Measurements from ENCODE around the gene DRAXIN.

DRAXIN gene, protein sequence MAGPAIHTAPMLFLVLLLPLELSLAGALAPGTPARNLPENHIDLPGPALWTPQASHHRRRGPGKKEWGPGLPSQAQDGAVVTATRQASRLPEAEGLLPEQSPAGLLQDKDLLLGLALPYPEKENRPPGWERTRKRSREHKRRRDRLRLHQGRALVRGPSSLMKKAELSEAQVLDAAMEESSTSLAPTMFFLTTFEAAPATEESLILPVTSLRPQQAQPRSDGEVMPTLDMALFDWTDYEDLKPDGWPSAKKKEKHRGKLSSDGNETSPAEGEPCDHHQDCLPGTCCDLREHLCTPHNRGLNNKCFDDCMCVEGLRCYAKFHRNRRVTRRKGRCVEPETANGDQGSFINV

DNA sequence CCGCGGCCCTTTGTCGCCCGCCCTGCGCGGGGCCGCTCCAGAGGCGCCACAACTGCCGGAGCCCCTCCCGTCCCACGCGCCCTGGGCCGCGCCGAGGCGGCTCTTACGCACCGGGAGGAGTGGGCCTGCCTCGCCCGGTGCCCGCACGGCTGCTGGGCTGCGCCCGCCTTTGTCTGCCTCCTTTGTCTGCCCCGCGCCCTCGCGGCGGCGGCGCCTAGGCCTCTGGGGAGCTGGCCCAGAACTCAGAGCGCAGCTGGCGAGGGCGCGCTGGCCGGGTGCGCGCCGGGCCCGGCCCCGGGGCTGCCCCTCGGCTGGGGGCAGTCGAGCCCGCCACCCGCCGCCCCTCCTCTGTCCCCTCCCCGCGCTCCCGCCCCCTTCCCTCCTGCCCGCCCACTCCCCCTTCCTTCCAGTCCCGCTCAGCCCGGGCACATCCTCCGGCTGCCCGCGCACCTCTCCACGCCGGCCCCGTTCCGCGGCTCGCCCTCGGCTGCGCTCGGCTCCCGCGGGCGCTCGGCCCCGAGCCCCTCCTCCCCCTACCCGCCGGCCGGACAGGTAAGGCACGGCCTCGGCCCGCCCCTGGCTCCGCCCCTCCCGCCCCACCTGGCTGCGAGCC is at the start of gene DRAXIN:
TSS of gene DRAXIN (plus strand) at position 409 of the 613 bp plus-strand sequence. CDS start 14,549 bp downstream, outside the sequence.
- no peak for DNase-seq

DNA sequence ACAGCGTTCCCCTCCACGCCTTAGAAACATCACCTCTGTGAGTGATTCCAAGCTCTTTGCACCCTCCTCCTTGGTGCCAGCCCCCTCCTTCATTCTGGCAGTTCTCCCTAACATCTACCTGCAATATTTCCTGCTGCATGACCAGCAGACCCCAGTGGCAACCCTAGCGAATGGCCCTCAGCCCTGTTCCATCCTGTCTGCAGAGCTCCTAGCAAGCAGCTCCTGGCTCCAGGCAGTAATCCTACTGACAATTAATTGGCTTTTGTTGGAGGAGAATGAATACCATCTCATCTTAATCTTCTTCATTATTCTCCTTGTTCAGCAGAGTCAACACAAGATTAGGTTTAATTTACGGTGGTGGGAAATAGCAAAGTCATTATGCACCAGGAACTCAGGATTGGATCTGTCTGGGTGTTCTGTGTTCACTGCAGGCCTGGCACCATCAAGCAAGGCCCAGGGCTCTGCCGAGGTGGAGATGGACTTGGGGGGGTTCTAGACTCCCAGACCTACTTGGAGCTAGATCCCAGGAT is 49.7 kb upstream of the DRAXIN start:
- no peak for DNase-seq

DNA sequence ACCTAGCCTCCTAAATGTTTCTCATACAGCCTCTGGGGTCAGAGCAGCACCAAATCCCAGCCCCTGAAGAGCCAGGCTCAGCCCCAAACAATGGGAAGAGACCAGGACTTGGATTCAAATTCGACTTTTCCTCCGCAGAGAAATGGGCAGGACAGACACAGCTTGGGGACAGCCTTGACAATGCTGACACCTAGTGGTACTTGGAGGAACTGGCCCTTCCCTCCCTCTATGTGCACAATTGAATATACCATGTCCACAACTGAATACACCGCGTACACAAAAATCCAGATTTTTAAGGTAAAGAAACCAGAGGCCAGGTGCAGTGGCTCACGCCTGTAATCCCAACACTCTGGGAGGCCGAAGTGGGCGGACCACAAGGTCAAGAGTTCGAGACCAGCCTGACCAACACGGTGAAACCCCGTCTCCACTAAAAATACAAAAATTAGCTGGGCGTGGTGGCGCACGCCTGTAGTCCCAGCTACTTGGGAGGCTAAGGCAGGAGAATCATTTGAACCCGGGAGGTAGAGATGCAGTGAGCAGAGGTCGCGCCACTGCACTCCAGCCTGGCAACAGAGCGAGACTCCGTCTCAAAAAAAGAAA is 49.0 kb upstream of the DRAXIN start:
- peak; percentile 78 for DNase-seq

DNA sequence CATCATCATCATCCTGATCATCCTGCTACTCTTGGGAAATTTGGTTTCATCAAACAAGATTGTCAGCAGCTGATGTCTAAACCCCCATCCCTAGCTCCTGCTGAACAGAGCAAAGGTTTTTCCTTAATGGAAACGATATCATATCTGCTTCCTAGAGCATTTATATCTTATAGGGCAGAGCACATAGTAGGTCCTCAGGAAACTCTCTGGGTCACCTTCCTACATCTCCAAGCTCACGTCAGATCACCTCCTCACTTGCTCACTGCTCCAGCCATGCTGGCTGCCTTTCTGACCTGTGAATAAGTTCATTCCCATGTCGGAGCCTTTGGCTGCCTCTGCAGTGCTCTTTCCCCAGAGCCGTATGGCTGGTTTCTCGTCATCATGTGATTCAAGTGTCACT is 47.7 kb upstream of the DRAXIN start:
- no peak for DNase-seq

DNA sequence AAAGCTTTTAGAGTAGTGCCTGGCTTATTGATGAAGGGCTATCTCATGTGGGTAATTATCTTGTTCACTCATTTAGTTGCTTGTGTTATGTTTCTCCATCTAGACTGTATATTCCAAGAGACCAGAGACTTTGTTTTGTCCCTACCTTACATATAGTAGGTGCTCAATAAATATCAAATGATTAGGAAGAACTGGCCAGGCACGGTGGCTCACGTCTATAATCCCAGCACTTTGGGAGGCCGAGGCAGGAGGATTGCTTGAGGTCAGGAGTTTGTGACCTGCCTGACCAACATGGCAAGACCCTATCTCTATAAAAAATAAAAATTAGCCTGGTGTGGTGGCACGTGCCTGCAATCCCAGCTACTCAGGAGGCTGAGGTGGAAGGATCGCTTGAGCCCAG is 46.2 kb upstream of the DRAXIN start:
- DNase-seq, result no peak

DNA sequence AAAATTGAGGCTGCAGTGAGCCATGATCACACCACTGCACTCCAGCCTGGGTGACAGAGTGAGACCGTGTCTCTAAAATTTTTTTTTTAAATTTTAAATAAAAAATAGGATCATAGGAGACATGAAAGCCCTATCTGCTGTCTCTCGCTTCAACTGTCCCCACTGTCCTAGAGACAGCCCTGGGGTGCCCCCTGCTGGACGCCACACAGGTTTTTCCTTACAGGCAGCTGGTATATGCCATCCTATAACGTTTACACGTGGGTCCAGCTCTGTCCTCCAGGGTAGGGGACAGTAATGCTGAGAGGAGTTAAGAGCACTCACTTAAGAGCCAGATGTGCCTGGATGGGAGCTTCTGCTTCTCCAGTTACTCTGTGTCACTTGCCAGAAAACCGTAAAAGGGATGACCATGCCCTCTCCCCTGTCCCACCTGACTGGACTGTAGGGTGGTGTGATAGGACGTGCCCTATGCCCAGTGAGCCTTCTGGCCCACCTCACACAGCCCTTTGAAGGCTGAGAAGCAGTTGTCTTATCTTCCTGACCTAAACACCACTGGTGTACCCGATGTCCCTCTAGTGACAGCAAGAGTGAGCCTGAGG is 45.7 kb upstream of the DRAXIN start:
- DNase-seq, result peak; percentile 90

DNA sequence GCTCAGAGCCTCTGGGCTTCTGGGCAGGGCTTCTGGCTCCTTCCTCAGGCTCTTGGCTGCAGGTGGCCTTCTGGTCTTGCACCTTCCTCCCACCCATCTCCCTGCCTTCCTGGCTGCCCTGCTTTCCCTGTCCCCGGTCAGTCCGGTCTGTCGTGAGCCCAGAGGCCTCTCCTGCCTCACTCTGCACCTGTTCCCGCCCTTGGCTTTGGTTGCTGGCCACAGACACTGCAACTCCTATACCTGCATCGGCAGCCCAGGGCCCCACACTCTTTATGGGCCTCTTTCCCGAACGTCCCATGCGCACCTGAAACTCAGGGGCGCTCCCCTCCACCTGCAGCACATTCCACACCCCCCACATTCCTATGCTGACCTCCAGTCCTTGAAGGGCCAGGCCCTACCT is 45.2 kb upstream of the DRAXIN start:
- DNase-seq, result no peak

DNA sequence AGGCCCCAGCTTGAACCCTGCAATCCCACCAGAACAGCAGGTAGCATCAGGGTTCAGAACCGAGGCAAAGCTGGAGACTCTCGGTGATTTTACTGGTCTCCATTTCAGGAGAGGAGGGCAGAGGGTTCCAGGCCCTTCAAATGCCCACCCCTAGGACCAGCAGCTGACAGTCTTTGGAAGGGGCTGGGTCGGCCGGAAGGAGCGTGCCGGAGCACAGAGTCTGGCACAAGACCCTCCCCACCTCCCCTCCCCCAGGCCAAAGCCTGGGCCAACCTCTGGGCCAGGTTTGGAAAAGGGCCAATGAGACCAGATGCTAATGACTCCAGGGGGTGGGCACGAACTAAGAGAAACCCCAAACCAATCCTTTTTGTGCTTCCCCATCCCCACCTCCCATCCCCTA is 44.2 kb upstream of the DRAXIN start:
- no peak for DNase-seq

DNA sequence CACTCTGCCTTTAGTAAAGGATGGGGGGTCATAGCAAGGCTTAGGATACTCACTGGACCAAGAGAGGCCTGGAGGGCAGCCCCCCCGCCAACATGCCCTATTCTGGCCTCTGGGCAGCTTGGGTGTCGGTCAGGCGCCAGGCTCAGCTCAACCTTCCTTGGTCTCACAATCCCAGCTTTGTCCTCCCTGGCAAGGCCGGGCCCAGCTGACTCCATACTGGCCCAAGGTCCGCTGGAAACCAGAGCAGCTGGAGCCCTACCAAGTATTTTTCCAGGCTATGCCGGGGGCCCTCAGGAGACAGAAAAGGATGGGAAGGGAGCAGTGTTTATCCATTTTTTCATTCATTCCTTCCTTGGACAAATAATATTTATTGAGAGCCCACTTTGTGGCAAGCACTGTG is 43.5 kb upstream of the DRAXIN start:
- DNase-seq, result no peak

DNA sequence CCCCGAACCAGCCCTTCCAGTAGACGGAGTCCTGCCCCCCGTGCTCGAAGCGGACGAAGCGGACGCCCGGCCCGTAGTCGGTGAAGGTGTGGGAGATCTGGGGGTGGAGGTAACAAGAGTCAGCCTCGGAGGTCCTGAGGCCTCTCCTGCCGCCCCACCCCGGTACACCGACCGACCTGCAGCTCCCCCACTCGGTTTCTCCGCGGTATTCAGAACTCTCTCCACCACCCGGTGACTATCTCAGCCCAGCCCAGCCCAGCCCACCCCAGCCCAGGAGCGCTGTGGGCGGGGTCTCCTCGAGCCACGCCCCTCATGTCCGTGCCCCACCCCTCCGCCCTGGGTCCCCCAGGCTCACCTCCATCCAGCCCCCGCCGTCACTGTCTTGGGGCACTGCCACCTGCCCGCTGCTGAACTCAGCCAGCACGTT is 42.8 kb upstream of the DRAXIN start:
- DNase-seq, result peak; percentile 60

DNA sequence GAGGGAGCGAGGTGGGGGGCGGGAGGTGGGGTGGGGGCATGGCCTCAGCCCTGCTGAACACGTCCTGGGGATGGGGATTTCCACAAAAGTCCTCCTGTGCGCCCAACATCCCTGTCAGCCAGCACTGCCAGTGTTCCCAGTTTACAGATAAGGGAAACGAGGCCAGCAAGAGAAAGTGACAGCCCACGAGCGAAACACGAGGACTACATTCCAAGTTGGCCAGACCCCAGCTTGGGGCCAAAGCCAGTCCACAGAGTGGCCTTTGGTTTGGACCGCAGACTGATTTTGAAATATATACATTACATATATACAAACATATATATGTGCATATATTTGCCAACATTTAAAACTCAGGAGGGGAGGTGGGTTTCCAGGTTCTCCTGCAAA is 42.3 kb upstream of the DRAXIN start:
- no peak for DNase-seq

DNA sequence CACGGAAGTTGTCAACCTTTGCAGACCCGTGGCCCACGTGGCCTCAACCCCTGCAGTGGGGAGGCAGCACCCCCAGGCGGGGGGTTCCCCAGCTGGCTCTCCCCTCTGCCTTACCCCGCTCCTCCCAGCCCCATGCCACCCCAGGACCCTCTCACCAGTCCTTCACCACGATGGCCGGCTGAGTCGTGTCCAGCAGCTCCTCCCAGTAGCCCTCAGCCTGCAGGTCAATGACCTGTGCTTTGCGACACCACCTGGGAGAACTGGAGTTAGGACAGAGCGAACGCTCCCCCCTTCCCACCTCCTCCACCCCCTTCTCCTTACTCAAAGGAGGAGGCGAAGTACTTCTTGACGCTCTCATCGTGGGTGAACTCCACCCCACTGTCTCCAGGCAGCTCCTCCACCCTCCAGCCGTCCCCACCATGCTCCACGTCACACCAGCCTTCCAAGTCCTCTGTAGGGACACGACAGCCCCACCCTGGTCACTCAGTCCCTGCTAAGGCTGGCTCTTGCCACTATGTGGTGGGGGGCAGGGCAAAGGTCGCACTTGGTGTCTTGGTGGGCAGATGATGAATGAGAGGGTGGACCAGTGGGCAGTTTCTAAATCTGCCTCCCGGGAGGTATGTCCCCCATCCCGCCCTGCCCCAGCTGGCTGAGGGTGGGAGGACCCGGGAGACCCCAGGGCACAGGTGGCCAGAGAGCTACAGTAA is 41.7 kb upstream of the DRAXIN start:
- DNase-seq, result no peak

DNA sequence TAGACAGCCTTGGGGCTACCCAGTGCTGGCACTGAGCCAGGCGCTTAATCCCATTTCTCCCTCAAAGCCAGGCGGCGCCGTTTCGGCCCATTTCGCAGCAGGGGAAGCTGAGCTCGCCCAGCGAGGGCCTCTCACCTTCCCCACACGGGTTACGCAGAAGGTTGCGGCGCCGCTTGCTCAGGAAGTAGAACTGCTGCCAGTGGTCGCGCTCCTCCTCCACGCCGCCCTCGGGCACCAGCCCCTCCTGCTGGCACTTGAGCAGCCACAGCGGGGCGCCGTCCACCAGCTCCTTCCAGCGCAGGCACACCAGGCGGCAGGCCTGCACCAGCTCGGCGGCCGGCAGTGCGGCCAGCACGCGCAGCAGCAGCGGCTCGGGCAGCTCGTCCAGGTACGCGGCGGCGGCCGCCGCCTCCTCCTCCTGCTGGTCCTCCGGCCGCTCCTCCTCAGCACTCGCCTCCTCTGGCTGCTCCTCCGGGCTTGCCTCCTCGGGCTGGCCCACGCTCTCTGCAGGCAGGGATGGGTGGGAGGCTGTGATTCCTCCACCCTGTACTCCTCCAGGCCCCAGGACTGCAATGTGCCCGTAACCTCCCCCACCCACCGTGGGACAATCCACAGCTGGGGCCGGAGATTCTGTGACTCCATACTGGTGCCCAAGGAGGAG is 41.0 kb upstream of the DRAXIN start:
- peak; percentile 88 for DNase-seq

DNA sequence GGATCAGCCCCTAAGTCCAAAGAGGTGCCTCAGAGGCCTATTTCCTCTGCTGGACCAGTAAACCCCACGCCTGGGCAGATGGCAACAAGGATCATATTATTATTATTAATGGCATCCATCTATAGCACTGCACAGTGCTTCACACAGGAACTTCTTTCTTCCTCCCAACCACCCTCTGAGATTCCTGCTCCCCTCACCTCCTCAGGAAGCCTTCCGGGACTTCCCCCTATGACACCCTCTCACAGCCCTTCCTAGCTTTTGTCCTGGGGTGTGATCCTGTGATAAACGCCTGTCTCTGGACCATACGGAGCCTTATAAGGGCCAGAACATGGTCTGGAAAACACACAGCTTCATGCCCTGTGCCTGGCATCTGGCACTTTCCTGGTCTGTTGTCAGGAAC is 40.5 kb upstream of the DRAXIN start:
- no peak for DNase-seq

DNA sequence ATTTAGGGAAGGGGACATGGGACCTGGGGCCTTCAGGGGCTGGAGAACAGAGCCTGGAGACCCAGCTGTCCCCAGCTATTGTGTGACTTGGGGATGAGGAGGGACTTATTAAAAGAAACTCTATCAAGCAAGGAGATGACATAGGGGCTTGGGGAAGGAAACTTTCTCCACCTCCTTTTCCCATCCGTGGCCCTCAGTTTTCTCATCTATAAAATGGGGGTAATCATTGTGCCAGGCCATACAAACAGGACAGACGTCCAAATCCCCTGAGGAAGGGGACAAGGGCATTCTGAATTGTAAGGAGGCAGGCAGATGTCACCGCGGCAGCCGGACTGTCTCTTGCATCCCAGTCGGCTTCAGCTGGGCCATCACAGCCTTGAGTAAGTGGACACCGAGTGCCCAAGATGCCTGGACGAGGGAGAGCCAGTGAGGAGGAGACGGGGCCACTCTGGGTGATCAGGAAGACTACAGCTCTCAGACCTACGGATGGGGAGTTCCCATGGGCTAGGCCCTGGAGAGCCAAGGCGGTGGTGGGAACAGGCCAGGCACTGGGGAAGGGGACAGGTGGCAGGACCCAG is 39.2 kb upstream of the DRAXIN start:
- DNase-seq, result no peak

DNA sequence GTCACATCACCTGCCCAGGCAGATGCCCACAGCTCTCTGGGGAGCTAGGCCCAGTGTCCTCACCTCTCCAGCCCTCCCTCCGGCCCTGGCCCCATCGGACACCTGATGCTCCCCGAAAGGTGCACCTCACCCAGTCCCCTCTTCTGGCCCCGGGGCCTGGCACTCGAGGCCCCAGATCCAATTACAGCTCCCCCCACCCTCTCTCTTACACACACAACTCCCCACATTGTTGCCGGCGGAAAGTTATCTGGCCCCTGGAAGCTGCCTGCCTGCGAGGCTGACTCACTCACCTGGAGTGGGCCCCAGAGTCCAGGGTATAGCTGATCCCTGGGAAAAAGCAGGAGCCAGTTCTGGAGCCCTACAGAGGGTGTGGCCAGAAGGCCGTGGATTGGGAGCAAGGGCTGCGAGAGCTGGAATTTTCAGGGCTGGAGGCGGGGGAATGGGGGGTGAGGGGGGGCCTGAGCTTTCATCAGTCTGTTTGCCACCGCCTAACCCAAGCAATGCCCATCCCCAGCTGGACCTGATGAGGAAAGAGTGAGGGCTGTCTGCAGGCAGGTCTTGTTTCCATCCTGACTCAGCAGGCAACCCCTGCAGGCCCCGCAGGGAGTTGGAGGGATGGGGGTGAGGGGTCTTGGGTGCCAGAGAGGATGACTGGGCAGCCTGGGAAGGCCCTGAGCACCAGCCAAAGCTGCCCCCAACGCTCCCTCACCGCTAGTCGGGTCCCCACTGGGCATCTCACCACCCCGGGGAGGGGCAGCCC is 38.2 kb upstream of the DRAXIN start:
- no peak for DNase-seq

DNA sequence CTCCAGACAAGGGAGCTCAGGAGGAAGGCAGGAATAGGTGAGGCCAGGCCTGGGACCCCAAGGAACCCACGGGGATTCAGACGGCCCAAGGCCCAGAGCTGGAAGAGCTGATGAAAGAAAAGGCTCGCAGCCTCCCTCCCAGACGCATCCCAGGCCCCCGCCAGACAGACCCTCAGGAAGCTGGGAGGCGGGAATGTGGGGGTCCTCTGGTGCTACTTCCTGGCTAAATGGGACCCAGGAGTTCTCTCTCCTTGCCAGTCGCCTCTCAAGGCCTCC is 37.7 kb upstream of the DRAXIN start:
- no peak for DNase-seq

DNA sequence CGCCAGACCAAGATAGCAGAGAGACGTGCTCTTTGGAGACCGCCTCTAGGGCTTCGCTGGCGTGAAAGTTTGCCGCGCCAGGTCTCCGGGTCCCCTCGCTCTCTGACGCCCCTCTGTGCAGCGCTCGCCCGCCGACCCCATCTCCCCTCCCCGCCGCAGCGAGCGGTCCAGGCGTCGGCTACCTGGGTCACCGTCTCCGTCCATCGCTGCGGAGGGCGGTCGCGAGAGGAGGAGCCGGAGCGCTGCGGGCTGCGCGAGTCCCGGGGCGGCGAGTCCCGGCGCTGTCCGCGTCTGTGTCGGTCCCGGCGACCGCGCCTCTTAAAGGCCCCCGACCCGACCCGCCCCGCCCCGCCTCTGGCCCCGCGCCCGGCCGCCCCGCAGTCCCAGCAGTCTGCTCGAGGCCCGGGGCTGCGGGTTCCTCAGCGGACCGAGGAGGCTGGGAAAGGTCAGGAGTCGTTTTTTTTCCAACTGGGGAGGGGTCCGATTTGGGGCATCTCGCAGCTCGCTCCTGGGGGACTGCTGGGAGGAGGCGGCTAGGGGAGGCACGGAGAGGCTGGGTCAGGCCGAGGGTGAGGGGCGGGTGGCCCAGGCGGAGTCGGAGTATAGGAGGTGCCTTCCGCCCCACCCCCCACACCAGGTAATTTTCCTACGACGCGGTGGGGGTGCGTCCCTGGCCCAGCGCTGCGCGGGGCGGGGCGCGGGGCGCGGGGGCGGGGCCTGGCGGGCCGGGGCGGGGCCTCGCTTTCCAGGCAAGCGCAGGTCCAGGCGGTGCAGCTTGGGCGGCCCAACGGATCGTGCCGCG is 37.2 kb upstream of the DRAXIN start, which contains the start of the genes FBXO2 and FBXO44:
TSS of gene FBXO2 (minus strand) at position 293 of the 802 bp plus-strand sequence. CDS start at position 204, 89 bp downstream.
TSS of gene FBXO44 (plus strand) at position 741 of the 802 bp plus-strand sequence. CDS start 959 bp downstream, outside the sequence.
- peak; percentile 73 for DNase-seq

DNA sequence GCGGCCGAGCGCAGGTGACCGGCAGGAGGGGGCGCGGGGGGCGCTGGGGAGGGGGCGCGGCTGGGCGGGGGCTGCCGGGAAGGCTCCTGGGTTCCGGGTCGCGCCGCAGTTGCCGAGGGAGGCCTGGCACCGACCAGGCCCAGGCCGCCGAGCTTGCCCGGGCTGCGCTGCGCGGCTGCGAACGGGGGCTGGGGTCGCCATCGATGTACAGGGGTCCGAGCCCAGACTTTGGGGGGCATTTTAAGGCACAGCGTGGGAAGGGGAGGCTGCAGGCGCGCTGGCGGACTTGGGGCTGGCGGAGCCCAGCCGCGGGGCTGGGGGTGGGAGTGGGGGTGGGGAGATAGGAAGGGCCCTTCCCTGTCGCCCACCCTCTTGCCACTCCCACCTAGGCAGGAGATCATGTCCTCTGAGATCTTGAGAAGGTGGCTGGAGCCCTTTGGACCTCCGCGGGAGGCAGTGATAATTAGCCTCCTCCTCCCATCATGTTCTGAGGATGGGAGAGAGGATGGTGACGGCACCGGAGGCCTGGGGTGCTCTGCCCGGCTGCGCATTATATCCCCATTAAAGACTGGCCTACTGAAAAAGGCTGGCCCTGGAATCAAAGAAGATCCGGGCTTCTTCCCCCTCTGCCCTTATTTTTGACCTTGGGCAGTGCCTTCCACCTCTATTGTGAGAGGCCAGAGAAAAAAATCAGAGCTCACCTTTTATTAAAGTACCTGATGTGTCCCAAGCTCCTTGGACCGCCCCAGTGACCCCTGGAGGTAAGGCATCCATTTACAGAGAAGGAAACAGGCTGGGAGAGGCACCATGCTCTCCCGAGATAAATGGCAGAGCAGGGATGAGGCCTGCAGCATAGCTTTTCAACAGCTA is 36.3 kb upstream of the DRAXIN start:
- no peak for DNase-seq

Measured in activated CD4-positive, alpha-beta T cell treated with anti-CD3 and anti-CD28 coated beads for 48 hours (primary cell).